ENCODE results near the gene SPTLC3. TPM values are rescaled to one million over a fixed set of nuclear protein-coding genes. Genes with fewer than 3 reads are reported as not detected.

Gene SPTLC3
- total RNA-seq (2022) (15.6 and 20.3 TPM in 2 replicates), Bru-seq, nascent RNA (percentile 67 among the genes with signal in this experiment), BruChase-seq, experiment 1, labeled RNA remaining after a 6-hour chase (percentile 51 among the genes with signal in this experiment), BruChase-seq, experiment 2, labeled RNA remaining after a 2-hour chase (percentile 55 among the genes with signal in this experiment)
- long read RNA-seq, full-length matches to known transcripts: 16 of 36 reads
- long read RNA-seq, partial matches to known transcripts: 4 of 36 reads
- long read RNA-seq, other reads (novel, unspliced or antisense): 16 of 36 reads

- POLR2A ChIA-PET: interaction anchor here (0.5 to 6.0 kb wide), 37 partner anchors 9 to 776 kb away, joined by 3 to 257 read pairs (median 4); partner anchors contain the start of genes ESF1 and NDUFAF5
- H3K4me3 Mint-ChIP-seq (ENCODE audit: unreplicated experiment): peak within 1 kb of the TSS; percentile 81
Observed at GRCh38 chr20:13008761-13009681, at the start of gene SPTLC3. Gene SPTLC3, plus strand, starts transcription at chr20:13008972. Its CDS starts 296 bp downstream, at chr20:13009268.

GRCh38 chr20:12961725-12962124, 47.0 kb upstream of the SPTLC3 start:
- no TSS peak for BruUV-seq (replicated peaks)
- no peaks in the 10 kb centered on the region for H3K36me3 Mint-ChIP-seq (ENCODE audit: insufficient read depth, unreplicated experiment)
- intact Hi-C loops (cut with micrococcal nuclease): loop anchor here (10.0 kb wide), 1 partner anchor 1407 kb away; no protein-coding TSS in a partner anchor
- no peaks in the 10 kb centered on the region for H3K27me3 Mint-ChIP-seq (ENCODE audit: insufficient read depth, unreplicated experiment)
- H3K27ac Mint-ChIP-seq (ENCODE audit: low read depth, unreplicated experiment): no peak overlapping the region
- no peaks in the 10 kb centered on the region for H3K9me3 Mint-ChIP-seq (ENCODE audit: unreplicated experiment)
- POLR2A ChIA-PET: interaction anchor here (1.6 kb wide), 1 partner anchor 9 kb away, joined by 3 read pairs; no protein-coding TSS in a partner anchor
- H3K4me1 Mint-ChIP-seq (ENCODE audit: insufficient read depth, unreplicated experiment): no peaks in the 10 kb centered on the region
- no peak for DNase-seq (ENCODE audit: unreplicated experiment)
- no peak for TF ChIP-seq CTCF (IDR thresholded peaks at IDR 0.05; ENCODE audit: unreplicated experiment)
- H3K4me3 Mint-ChIP-seq (ENCODE audit: unreplicated experiment): no peak overlapping the region
- CTCF ChIA-PET: interaction anchor here (0.6 to 15.3 kb wide), 5 partner anchors 9 to 341 kb away, joined by 3 to 558 read pairs (median 3); no protein-coding TSS in a partner anchor

More at GRCh38 chr20:13008761-13009681, at the start of gene SPTLC3:
- Mint-ChIP-seq H3K27me3 (ENCODE audit: insufficient read depth, unreplicated experiment) (no peaks in the 10 kb centered on the region), H3K36me3 (ENCODE audit: insufficient read depth, unreplicated experiment) (peaks cover 14% of the 10 kb centered on the region), H3K4me1 (ENCODE audit: insufficient read depth, unreplicated experiment) (peaks cover 47% of the 10 kb centered on the region), H3K9me3 (ENCODE audit: unreplicated experiment) (peaks cover 1% of the 10 kb centered on the region), H3K27ac (ENCODE audit: low read depth, unreplicated experiment) (peak within 1 kb of the TSS; percentile 92)
- CTCF ChIA-PET: interaction anchor here (0.6 to 5.6 kb wide), 33 partner anchors 9 to 923 kb away, joined by 3 to 48 read pairs (median 4); no protein-coding TSS in a partner anchor
- TF ChIP-seq CTCF (IDR thresholded peaks at IDR 0.05; ENCODE audit: unreplicated experiment): no peak
- TSS peak; percentile 69 for BruUV-seq (replicated peaks)
- peak; percentile 61 for DNase-seq (ENCODE audit: unreplicated experiment)
- intact Hi-C loops (cut with micrococcal nuclease): loop anchor here (1.0 to 5.0 kb wide), 4 partner anchors 21 to 97 kb away; no protein-coding TSS in a partner anchor

- TF ChIP-seq CTCF (IDR thresholded peaks at IDR 0.05; ENCODE audit: unreplicated experiment): no peak
- Mint-ChIP-seq H3K4me3 (ENCODE audit: unreplicated experiment) (no peak overlapping the region), H3K36me3 (ENCODE audit: insufficient read depth, unreplicated experiment) (no peaks in the 10 kb centered on the region), H3K27ac (ENCODE audit: low read depth, unreplicated experiment) (no peak overlapping the region), H3K4me1 (ENCODE audit: insufficient read depth, unreplicated experiment) (no peaks in the 10 kb centered on the region), H3K9me3 (ENCODE audit: unreplicated experiment) (no peaks in the 10 kb centered on the region), H3K27me3 (ENCODE audit: insufficient read depth, unreplicated experiment) (no peaks in the 10 kb centered on the region)
- CTCF ChIA-PET: interaction anchor here (0.6 to 15.3 kb wide), 3 partner anchors 19 to 147 kb away, joined by 3 to 558 read pairs (median 200); no protein-coding TSS in a partner anchor
- POLR2A ChIA-PET: interaction anchor here (0.6 kb wide), 1 partner anchor 9 kb away, joined by 3 read pairs; no protein-coding TSS in a partner anchor
- intact Hi-C loops (cut with micrococcal nuclease): loop anchor here (10.0 kb wide), 1 partner anchor 1408 kb away; no protein-coding TSS in a partner anchor
- no TSS peak for BruUV-seq (replicated peaks)
- DNase-seq (ENCODE audit: unreplicated experiment): no peak
Observed at GRCh38 chr20:12962895-12963294, 45.9 kb upstream of the SPTLC3 start.

All from MCF 10A (cell line).